Peyer's patch (tissue), 4 donors: Measurements from ENCODE around the gene CLASP1. TPM values are rescaled to one million over a fixed set of nuclear protein-coding genes. Genes with fewer than 3 reads are reported as not detected.
"Not testable (repeated sequence)": the region's sequence is repeated elsewhere in the genome, so short reads cannot be mapped to it uniquely, and the experiment has no call there.

Experiments used
- DNase-seq, 3 donors: peaks; one replicate each; pipeline ENCODE4 v3.0.0-alpha.2; 2017 to 2019
- H3K27ac ChIP-seq, 4 donors: fragments of 200-600 bp; sonication (generic); one replicate each; pipeline ENCODE4 v1.5.1; 2016 to 2019
- H3K27me3 ChIP-seq, 2 donors: fragments of 200-600 bp; sonication (generic); one replicate each; pipeline ENCODE4 v1.5.1; 2019
- H3K36me3 ChIP-seq, 3 donors: fragments of 200-600 bp; sonication (generic); one replicate each; pipeline ENCODE4 v1.5.1; 2016 to 2019
- H3K4me1 ChIP-seq, 4 donors: fragments of 200-600 bp; sonication (generic); one replicate each; pipeline ENCODE4 v1.5.1; 2016 to 2019
- H3K4me3 ChIP-seq, 4 donors: fragments of 200-600 bp; sonication (generic); 1 replicate in 3 of 4; 2 replicates in 1 of 4; pipeline ENCODE4 v1.5.1; 2016 to 2019; ENCODE audit warnings: mild to moderate bottlenecking in 1 of 4
- H3K9me3 ChIP-seq, 4 donors: fragments of 200-600 bp; sonication (generic); one replicate each; pipeline ENCODE4 v1.5.1; 2016 to 2019; ENCODE audit warnings: mild to moderate bottlenecking in 1 of 4
- POLR2A ChIP-seq, 2 donors: fragments of 450-650 bp; IDR thresholded peaks; one replicate each; pipeline ENCODE4 v1.5.1; 2017; ENCODE audit warnings: antibody characterized with exemption in 2 of 2, mild to moderate bottlenecking in 2 of 2, moderate library complexity in 2 of 2
- total RNA-seq, 4 donors: library from RNA; depleted of rRNA; stranded (reverse); fragments of >200 nt; gene quantifications; one replicate each; pipeline ENCODE4 v1.1.0, GENCODE V29; 2016
- TF ChIP-seq, protein P1 (sequence below), 6 experiments: fragments of 450-650 bp in 4 of 6; fragments of 200-600 bp in 2 of 6; sonication (generic) in 1 of 6; IDR thresholded peaks; one replicate each; pipeline ENCODE4 v1.5.1; 2017 to 2019; ENCODE audit warnings: antibody characterized with exemption in 6 of 6, mild to moderate bottlenecking in 3 of 6, moderate library complexity in 1 of 6

Gene CLASP1
- total RNA-seq, 4 donors from 2014 or later: 30.5 to 130 (median 73.7) TPM

- H3K4me3 ChIP-seq: no peak overlapping the region
- H3K4me1 ChIP-seq: no peaks in the 10 kb centered on the region
- H3K27ac ChIP-seq: no peak overlapping the region
- H3K36me3 ChIP-seq: peaks cover 0 to 90% (median 0%) of the 10 kb centered on the region in 3 donors
- no peaks in the 10 kb centered on the region for H3K27me3 ChIP-seq
- TF ChIP-seq POLR2A (IDR thresholded peaks at IDR 0.05): no peak
- TF ChIP-seq, protein P1, sequence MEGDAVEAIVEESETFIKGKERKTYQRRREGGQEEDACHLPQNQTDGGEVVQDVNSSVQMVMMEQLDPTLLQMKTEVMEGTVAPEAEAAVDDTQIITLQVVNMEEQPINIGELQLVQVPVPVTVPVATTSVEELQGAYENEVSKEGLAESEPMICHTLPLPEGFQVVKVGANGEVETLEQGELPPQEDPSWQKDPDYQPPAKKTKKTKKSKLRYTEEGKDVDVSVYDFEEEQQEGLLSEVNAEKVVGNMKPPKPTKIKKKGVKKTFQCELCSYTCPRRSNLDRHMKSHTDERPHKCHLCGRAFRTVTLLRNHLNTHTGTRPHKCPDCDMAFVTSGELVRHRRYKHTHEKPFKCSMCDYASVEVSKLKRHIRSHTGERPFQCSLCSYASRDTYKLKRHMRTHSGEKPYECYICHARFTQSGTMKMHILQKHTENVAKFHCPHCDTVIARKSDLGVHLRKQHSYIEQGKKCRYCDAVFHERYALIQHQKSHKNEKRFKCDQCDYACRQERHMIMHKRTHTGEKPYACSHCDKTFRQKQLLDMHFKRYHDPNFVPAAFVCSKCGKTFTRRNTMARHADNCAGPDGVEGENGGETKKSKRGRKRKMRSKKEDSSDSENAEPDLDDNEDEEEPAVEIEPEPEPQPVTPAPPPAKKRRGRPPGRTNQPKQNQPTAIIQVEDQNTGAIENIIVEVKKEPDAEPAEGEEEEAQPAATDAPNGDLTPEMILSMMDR (IDR thresholded peaks at IDR 0.05): no peak
- no peak for DNase-seq
- H3K9me3 ChIP-seq: no peaks in the 10 kb centered on the region
Observed at GRCh38 chr2:121348128-121348740, 301.0 kb downstream of the CLASP1 start.

- H3K27me3 ChIP-seq: no peaks in the 10 kb centered on the region
- H3K27ac ChIP-seq: no peak overlapping the region
- DNase-seq: no peak
- H3K4me1 ChIP-seq: no peaks in the 10 kb centered on the region
- H3K9me3 ChIP-seq: no peaks in the 10 kb centered on the region
- no peak for TF ChIP-seq POLR2A (IDR thresholded peaks at IDR 0.05)
- TF ChIP-seq, protein P1 (IDR thresholded peaks at IDR 0.05): no peak
- H3K4me3 ChIP-seq: no peak overlapping the region
- peaks cover 0 to 76% (median 0%) of the 10 kb centered on the region in 3 donors for H3K36me3 ChIP-seq
Observed at GRCh38 chr2:121346859-121347258, 302.4 kb downstream of the CLASP1 start.

- Histone ChIP-seq H3K27me3 (no peaks in the 10 kb centered on the region), H3K4me1 (no peaks in the 10 kb centered on the region), H3K9me3 (no peaks in the 10 kb centered on the region), H3K4me3 (no peak overlapping the region), H3K36me3 (peaks cover 0 to 74% (median 0%) of the 10 kb centered on the region in 3 donors), H3K27ac (no peak overlapping the region)
- DNase-seq: no peak
- no peak for TF ChIP-seq POLR2A (IDR thresholded peaks at IDR 0.05)
- TF ChIP-seq, protein P1 (IDR thresholded peaks at IDR 0.05): no peak
Observed at GRCh38 chr2:121346407-121346806, 302.9 kb downstream of the CLASP1 start.

DNA sequence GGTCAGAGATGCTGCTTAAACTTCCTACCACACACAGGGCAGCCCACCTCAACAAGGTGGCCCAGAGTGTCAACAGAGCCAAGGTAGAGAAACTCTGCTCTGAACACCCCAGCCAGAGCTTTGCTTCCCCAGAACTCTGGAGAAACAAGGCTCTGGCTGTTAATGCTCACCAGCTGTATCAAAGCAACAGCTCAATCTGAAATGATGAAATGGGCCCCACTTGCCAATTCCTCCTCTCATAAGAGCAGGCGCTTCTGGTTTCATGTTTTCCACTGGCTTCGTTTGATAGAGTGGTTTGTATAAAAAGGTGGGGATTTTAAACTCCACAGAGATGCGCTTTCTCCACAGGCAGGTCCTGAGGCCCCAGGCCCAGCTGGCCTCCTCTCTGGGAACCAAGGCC, 303.4 kb downstream of the CLASP1 start:
- no peaks in the 10 kb centered on the region for H3K4me1 ChIP-seq
- H3K9me3 ChIP-seq: no peaks in the 10 kb centered on the region
- no peak overlapping the region for H3K27ac ChIP-seq
- no peaks in the 10 kb centered on the region for H3K27me3 ChIP-seq
- no peak for DNase-seq
- TF ChIP-seq, protein P1 (IDR thresholded peaks at IDR 0.05): no peak
- TF ChIP-seq POLR2A (IDR thresholded peaks at IDR 0.05): no peak
- no peak overlapping the region for H3K4me3 ChIP-seq
- peaks cover 0 to 74% (median 0%) of the 10 kb centered on the region in 3 donors for H3K36me3 ChIP-seq

DNA sequence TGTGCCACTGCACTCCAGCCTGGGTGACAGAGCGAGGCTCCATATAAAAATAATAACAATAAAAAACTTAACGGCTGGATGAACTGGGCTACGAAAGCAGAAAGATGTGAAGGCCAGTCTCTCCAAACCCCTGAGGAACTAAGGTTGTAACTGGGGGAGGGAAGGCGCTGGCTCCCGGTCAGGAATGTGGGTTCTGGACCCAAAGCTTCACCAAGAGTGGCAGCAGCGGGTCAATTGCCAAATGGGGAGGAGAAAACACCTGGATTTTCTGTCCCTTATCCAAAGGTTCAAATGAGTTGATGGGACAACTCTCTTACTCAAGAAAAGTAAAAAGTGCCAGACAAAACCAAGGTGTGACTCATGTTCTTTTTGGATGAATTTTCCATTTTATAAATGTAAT, 304.2 kb downstream of the CLASP1 start:
- TF ChIP-seq, protein P1 (IDR thresholded peaks at IDR 0.05): no peak
- TF ChIP-seq POLR2A (IDR thresholded peaks at IDR 0.05): no peak
- no peaks in the 10 kb centered on the region for H3K27me3 ChIP-seq
- H3K4me3 ChIP-seq: no peak overlapping the region
- DNase-seq: no peak
- no peaks in the 10 kb centered on the region for H3K9me3 ChIP-seq
- H3K27ac ChIP-seq: no peak overlapping the region
- H3K4me1 ChIP-seq: no peaks in the 10 kb centered on the region
- H3K36me3 ChIP-seq: peaks cover 0 to 75% (median 0%) of the 10 kb centered on the region in 3 donors

GRCh38 chr2:121343828-121344399, 305.3 kb downstream of the CLASP1 start:
- H3K27me3 ChIP-seq: not testable (repeated sequence)

More at GRCh38 chr2:121343828-121344399, 305.3 kb downstream of the CLASP1 start:
- H3K4me1 ChIP-seq, DNase-seq, H3K4me3 ChIP-seq, H3K27ac ChIP-seq, H3K9me3 ChIP-seq: not testable (repeated sequence)
- peaks cover 0 to 78% (median 0%) of the 10 kb centered on the region in 3 donors for H3K36me3 ChIP-seq
